Left ventricle myocardium inferior (tissue), 1 donor: ENCODE measurements around the gene ARID1A. TPM values are rescaled to one million over a fixed set of nuclear protein-coding genes. Genes with fewer than 3 reads are reported as not detected.
"Not testable (repeated sequence)": the region's sequence is repeated elsewhere in the genome, so short reads cannot be mapped to it uniquely, and the experiment has no call there.

Experiments
- DNase-seq: peaks from one replicate; pipeline ENCODE4 v3.0.0-alpha.2; 2020
- H3K27ac ChIP-seq: fragments of 200-600 bp; replicated peaks from 2 replicates; pipeline ENCODE4 v1.8.0; 2021
- H3K27me3 ChIP-seq: fragments of 200-600 bp; 2 replicates; pipeline ENCODE4 v1.8.0; 2021; ENCODE audit warnings: low read depth
- H3K36me3 ChIP-seq: fragments of 200-600 bp; 2 replicates; pipeline ENCODE4 v1.8.0; 2021
- H3K4me1 ChIP-seq: fragments of 200-600 bp; 2 replicates; pipeline ENCODE4 v1.8.0; 2021
- H3K4me3 ChIP-seq: fragments of 200-600 bp; 2 replicates; pipeline ENCODE4 v1.8.0; 2021; ENCODE audit warnings: mild to moderate bottlenecking, moderate library complexity
- H3K9me3 ChIP-seq: fragments of 200-600 bp; replicated peaks from 2 replicates; pipeline ENCODE4 v1.8.0; 2021
- intact Hi-C: fragments of 100-400 bp; cut with micrococcal nuclease; formaldehyde crosslinking; loops from one replicate; pipeline ENCODE4 v1.11.0; 2022
- total RNA-seq: library from RNA; stranded (reverse); fragmentation: NEBNext Ultra II Directional; extraction: Animal tissue kit (Norgen Biotek cat#: 25700); gene quantifications from one replicate; pipeline ENCODE4 v1.2.1, GENCODE V29; 2021
- TF ChIP-seq, protein P1 (sequence below): fragments of 200-600 bp; IDR thresholded peaks from 2 replicates; pipeline ENCODE4 v1.8.0; 2021; ENCODE audit warnings: antibody characterized with exemption, mild to moderate bottlenecking, borderline replicate concordance
- donor health status: DM: no; HTN: yes; CAD: no; lungs with severe emphysema.

Gene ARID1A
- total RNA-seq, 1 donor from 2014 or later, result 31.7 TPM

DNA sequence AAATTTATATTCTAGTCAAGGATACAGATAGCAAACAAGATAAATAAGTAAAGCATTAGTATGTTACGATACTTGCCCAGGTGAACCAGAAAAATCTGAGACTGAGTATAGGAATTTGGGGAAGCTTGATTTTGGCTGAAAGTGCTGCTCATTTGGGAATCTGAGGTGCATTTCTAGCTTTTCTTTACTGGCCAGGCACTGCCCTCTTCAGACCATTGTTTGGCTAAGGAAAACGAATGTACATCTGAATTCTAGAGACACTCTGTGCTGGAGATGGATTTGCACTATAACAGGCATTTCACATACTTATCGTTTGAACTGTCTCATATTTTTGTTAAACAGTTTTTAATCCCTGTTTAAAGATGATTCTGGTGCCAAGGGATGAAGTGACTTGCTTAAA is 23.4 kb downstream of the ARID1A start:
- Histone ChIP-seq H3K27ac (no peak overlapping the region), H3K36me3 (peaks cover 5% of the 10 kb centered on the region), H3K9me3 (no peaks in the 10 kb centered on the region), H3K4me1 (peaks cover 100% of the 10 kb centered on the region), H3K4me3 (no peak overlapping the region), H3K27me3 (no peaks in the 10 kb centered on the region)
- TF ChIP-seq, protein P1, sequence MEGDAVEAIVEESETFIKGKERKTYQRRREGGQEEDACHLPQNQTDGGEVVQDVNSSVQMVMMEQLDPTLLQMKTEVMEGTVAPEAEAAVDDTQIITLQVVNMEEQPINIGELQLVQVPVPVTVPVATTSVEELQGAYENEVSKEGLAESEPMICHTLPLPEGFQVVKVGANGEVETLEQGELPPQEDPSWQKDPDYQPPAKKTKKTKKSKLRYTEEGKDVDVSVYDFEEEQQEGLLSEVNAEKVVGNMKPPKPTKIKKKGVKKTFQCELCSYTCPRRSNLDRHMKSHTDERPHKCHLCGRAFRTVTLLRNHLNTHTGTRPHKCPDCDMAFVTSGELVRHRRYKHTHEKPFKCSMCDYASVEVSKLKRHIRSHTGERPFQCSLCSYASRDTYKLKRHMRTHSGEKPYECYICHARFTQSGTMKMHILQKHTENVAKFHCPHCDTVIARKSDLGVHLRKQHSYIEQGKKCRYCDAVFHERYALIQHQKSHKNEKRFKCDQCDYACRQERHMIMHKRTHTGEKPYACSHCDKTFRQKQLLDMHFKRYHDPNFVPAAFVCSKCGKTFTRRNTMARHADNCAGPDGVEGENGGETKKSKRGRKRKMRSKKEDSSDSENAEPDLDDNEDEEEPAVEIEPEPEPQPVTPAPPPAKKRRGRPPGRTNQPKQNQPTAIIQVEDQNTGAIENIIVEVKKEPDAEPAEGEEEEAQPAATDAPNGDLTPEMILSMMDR, result no peak
- DNase-seq, result no peak
- intact Hi-C loops, result no loop called here

DNA sequence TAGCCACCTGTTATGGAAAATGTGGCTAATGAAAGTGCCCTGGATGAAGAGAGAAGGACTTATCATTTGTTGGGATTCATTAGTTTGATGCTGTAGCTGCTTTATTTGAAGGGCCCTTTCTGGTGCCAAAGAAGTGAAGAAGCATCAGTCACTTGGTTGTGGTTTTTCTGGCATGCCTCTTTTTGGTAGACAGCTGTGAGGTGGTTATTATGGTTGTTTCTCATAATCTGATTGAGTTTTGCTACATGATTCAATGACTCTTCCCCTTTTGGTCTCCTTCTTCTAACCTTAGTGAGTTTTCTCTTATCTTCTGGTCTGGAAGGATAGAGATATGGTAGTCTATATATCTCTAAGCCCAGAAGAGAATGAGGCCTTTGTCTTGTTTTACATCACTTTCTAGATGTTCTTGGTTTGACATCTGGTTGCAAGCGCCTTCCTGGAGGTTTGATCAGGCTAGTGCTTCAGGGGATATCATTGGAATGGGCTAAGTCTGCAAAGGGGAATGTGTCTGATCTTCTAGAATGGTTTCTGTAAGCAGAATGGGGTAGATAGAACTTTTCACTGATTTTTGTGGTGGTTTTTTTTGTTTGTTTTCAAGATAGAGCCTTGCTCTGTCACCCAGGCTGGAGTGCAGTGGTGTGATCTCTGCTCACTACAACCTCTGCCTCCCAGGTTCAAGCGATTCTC is 26.0 kb downstream of the ARID1A start:
- Histone ChIP-seq H3K36me3 (peaks cover 5% of the 10 kb centered on the region), H3K27ac (no peak overlapping the region), H3K4me3 (no peak overlapping the region), H3K9me3 (no peaks in the 10 kb centered on the region), H3K4me1 (peaks cover 100% of the 10 kb centered on the region), H3K27me3 (no peaks in the 10 kb centered on the region)
- TF ChIP-seq, protein P1, result no peak
- no peak for DNase-seq
- intact Hi-C loops, result no loop called here

GRCh38 chr1:26723013-26723991 is 27.5 kb downstream of the ARID1A start:
- intact Hi-C loops, result no loop called here
- TF ChIP-seq, protein P1, result no peak
- peaks cover 100% of the 10 kb centered on the region for H3K4me1 ChIP-seq
- H3K36me3 ChIP-seq, result peaks cover 5% of the 10 kb centered on the region
- H3K27ac ChIP-seq, result peak overlapping the region; percentile 82
- H3K4me3 ChIP-seq, result peak overlapping the region; percentile 46
- DNase-seq, result peak; percentile 83
- H3K27me3 ChIP-seq, result no peaks in the 10 kb centered on the region
- no peaks in the 10 kb centered on the region for H3K9me3 ChIP-seq

DNA sequence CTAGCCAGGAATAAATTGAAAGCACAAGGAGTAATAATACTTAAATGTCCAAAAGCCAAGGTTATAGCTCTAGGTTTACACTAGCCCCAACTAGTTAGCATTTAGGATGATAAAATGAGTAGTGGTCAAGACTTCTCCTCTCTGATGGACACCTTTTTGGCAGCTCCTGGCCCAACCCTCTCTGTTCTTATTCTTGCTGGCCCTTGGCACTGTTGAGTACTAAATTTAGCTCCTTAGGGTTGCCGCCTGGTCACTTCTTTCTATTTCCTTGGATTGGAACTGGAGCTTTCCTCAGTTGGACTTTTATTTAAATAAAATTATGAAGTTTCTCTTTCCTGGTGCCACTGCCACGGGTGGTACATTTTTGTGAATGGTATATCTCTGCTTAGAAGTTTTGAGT is 28.3 kb downstream of the ARID1A start:
- TF ChIP-seq, protein P1, result no peak
- peaks cover 100% of the 10 kb centered on the region for H3K4me1 ChIP-seq
- H3K4me3 ChIP-seq, result peak overlapping the region; percentile 46
- peak overlapping the region; percentile 82 for H3K27ac ChIP-seq
- intact Hi-C loops, result no loop called here
- H3K9me3 ChIP-seq, result no peaks in the 10 kb centered on the region
- H3K27me3 ChIP-seq, result no peaks in the 10 kb centered on the region
- H3K36me3 ChIP-seq, result peaks cover 5% of the 10 kb centered on the region
- no peak for DNase-seq

DNA sequence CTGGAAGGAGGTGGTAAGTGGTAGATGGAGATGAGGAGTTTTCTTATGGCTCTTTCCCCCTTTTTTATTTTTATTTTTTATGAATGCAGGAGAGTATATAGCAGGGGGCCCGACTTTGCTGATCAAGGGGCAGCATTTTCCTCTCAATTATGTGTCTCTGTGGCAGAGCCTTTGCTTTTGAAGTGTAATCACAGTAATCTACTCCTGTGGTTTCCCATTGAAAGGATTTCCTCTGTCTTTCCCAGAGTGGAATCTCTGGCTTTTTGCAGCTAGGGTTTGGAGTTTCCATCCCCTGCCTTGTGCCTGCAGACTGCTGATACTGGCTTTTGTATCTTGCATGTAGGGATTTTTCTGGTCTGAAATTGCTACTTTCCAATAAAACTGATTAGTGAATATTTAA is 29.1 kb downstream of the ARID1A start:
- Histone ChIP-seq H3K27ac (no peak overlapping the region), H3K9me3 (no peaks in the 10 kb centered on the region), H3K36me3 (peaks cover 10% of the 10 kb centered on the region), H3K4me3 (no peak overlapping the region), H3K27me3 (no peaks in the 10 kb centered on the region), H3K4me1 (peaks cover 100% of the 10 kb centered on the region)
- no peak for DNase-seq
- intact Hi-C loops, result no loop called here
- TF ChIP-seq, protein P1, result no peak

DNA sequence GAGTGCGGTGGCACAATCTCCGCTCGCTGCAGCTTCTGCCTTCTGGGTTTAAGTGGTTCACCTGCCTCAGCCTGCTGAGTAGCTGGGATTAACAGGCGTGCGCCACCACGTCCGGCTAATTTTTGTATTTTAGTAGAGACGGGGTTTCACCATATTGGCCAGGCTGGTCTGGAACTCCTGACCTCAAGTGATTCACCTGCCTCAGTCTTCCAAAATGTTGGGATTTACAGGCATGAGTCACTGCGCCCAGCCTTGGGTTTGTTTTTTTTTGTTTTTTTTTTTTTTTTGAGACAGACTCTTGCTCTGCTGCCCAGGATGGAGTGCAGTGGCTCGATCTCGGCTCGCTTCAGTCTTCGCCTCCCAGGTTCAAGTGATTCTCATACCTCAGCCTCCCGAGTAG is 30.1 kb downstream of the ARID1A start:
- H3K27me3 ChIP-seq, intact Hi-C loops, H3K4me3 ChIP-seq, H3K9me3 ChIP-seq, DNase-seq: not testable (repeated sequence)
- H3K4me1 ChIP-seq, result peaks cover 100% of the 10 kb centered on the region
- H3K27ac ChIP-seq, result peak overlapping the region; percentile 3
- peaks cover 11% of the 10 kb centered on the region for H3K36me3 ChIP-seq
